HG03571 (cell line): ENCODE measurements around the gene RHBDD2.
A peak's percentile ranks its signal among the peaks of the same experiment; 100 is the strongest.
"Not testable (repeated sequence)": the region's sequence is repeated elsewhere in the genome, so short reads cannot be mapped to it uniquely, and the experiment has no call there.

Experiments used
- ATAC-seq: cut with Tn5 transposase; IDR thresholded peaks from one replicate; pipeline ENCODE4 v1.9.1; 2021; ENCODE audit not compliant: unreplicated experiment

Gene RHBDD2

GRCh38 chr7:75878769-75879611, at the start of gene RHBDD2:
RHBDD2 (plus strand) TSS chr7:75879034; CDS start chr7:75879083, 49 bp downstream.
- peak; percentile 89 for ATAC-seq

- ATAC-seq = not testable (repeated sequence)
Observed at GRCh38 chr7:75829656-75830055, 49.2 kb upstream of the RHBDD2 start.

- ATAC-seq = no peak
Observed at GRCh38 chr7:75830978-75831377, 47.9 kb upstream of the RHBDD2 start.

GRCh38 chr7:75833662-75834061, 45.2 kb upstream of the RHBDD2 start:
- ATAC-seq = not testable (repeated sequence)

- no peak for ATAC-seq
Observed at GRCh38 chr7:75835688-75836285, 43.0 kb upstream of the RHBDD2 start.

GRCh38 chr7:75836798-75837197, 42.0 kb upstream of the RHBDD2 start:
- ATAC-seq = no peak

GRCh38 chr7:75838281-75838930, 40.4 kb upstream of the RHBDD2 start:
- ATAC-seq = not testable (repeated sequence)

- ATAC-seq = no peak
Observed at GRCh38 chr7:75840029-75840428, 38.8 kb upstream of the RHBDD2 start.

GRCh38 chr7:75842836-75843446, 35.9 kb upstream of the RHBDD2 start:
- ATAC-seq = peak; percentile 65

- ATAC-seq = no peak
Observed at GRCh38 chr7:75843613-75844116, 35.2 kb upstream of the RHBDD2 start.

- ATAC-seq = no peak
Observed at GRCh38 chr7:75844158-75844557, 34.7 kb upstream of the RHBDD2 start.

GRCh38 chr7:75845132-75845531, 33.7 kb upstream of the RHBDD2 start:
- ATAC-seq = not testable (repeated sequence)

- ATAC-seq = no peak
Observed at GRCh38 chr7:75847707-75848106, 31.1 kb upstream of the RHBDD2 start.

- no peak for ATAC-seq
Observed at GRCh38 chr7:75849573-75849972, 29.3 kb upstream of the RHBDD2 start.

- no peak for ATAC-seq
Observed at GRCh38 chr7:75850235-75850634, 28.6 kb upstream of the RHBDD2 start.

GRCh38 chr7:75854233-75854632, 24.6 kb upstream of the RHBDD2 start:
- ATAC-seq = no peak

- ATAC-seq = not testable (repeated sequence)
Observed at GRCh38 chr7:75854813-75855345, 24.0 kb upstream of the RHBDD2 start.

- no peak for ATAC-seq
Observed at GRCh38 chr7:75856536-75856935, 22.3 kb upstream of the RHBDD2 start.

- ATAC-seq = no peak
Observed at GRCh38 chr7:75858410-75858809, 20.4 kb upstream of the RHBDD2 start.

- no peak for ATAC-seq
Observed at GRCh38 chr7:75861636-75862035, 17.2 kb upstream of the RHBDD2 start.

GRCh38 chr7:75864251-75864650, 14.6 kb upstream of the RHBDD2 start:
- ATAC-seq = not testable (repeated sequence)
